Neural cell (in vitro differentiated cells): ENCODE data around the gene SDK1.

Experiments used
- POLR2AphosphoS5 ChIP-seq: IDR thresholded peaks from 2 replicates; pipeline ENCODE4 v1.6.1; 2012
- TF ChIP-seq, protein P1 (sequence below): fragments of 450-650 bp; IDR thresholded peaks from 2 replicates; pipeline ENCODE4 v1.5.1; 2014; ENCODE audit warnings: antibody characterized with exemption, mild to moderate bottlenecking, moderate library complexity; ENCODE audit not compliant: poor library complexity, severe bottlenecking

DNA sequence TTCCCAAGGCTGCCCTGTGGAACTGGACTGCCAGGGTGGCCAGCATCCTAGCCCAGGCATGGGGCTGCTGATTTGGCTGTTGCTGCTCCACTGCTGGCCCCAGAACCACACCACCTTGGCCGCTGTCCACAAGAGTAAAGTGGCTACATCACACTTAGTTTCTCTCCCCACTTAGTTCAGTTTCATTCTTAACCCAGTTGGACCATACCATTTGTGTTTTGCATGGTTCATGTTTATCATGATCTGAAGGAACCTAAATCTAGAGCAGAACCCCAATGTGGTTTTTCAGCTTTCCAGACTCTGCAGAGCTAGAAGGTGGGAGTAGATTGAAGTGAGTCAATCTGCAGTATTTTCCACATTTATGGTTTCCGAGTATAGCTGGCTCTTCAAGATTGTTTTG lies 32.8 kb downstream of the SDK1 start:
- no peak for TF ChIP-seq POLR2AphosphoS5
- TF ChIP-seq, protein P1, sequence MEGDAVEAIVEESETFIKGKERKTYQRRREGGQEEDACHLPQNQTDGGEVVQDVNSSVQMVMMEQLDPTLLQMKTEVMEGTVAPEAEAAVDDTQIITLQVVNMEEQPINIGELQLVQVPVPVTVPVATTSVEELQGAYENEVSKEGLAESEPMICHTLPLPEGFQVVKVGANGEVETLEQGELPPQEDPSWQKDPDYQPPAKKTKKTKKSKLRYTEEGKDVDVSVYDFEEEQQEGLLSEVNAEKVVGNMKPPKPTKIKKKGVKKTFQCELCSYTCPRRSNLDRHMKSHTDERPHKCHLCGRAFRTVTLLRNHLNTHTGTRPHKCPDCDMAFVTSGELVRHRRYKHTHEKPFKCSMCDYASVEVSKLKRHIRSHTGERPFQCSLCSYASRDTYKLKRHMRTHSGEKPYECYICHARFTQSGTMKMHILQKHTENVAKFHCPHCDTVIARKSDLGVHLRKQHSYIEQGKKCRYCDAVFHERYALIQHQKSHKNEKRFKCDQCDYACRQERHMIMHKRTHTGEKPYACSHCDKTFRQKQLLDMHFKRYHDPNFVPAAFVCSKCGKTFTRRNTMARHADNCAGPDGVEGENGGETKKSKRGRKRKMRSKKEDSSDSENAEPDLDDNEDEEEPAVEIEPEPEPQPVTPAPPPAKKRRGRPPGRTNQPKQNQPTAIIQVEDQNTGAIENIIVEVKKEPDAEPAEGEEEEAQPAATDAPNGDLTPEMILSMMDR = no peak
